ENCODE measurements around the gene SALL2.
A peak's percentile ranks its signal among the peaks of the same experiment; 100 is the strongest.

Gene SALL2

GRCh38 chr14:21476925-21477681 lies 49.0 kb downstream of the SALL2 start, which contains the start of the genes RAB2B and TOX4:
Gene RAB2B (minus strand): TSS chr14:21476959. CDS start chr14:21476872, 87 bp downstream.
Gene TOX4 (plus strand): TSS chr14:21477195. CDS start chr14:21477279, 84 bp downstream.
- Histone ChIP-seq H3K9ac (ENCODE audit: low read length) (peak within 1 kb of the TSS; percentile 71), H3K9me2 (replicated peaks; ENCODE audit: insufficient read depth, low read length) (no peaks in the 10 kb centered on the region), H3K4me2 (ENCODE audit: low read depth, low read length, poor library complexity, severe bottlenecking) (peak within 1 kb of the TSS; percentile 86), H3K9me3 (ENCODE audit: insufficient read depth, low read length) (no peaks in the 10 kb centered on the region), H3K27me3 (ENCODE audit: low read length) (no peaks in the 10 kb centered on the region), H3K79me2 (ENCODE audit: insufficient read depth, low read length) (peaks cover 42% of the 10 kb centered on the region), H2AFZ (ENCODE audit: low read depth, low read length, severe bottlenecking) (peak within 1 kb of the TSS; percentile 60), H3K27ac (ENCODE audit: low read depth, low read length) (peak within 1 kb of the TSS; percentile 74), H3K4me3 (ENCODE audit: insufficient read depth, low read length, poor library complexity, severe bottlenecking) (peak within 1 kb of the TSS; percentile 90), H3K36me3 (ENCODE audit: low read length) (0 out of 2 replicates have a peak, but pooled peaks cover 5% of the 10 kb centered on the region), H3F3A (ENCODE audit: insufficient read depth) (no peaks in the 10 kb centered on the region), H4K20me1 (ENCODE audit: low read depth, low read length) (no peaks in the 10 kb centered on the region)
- no peak for TF ChIP-seq EZH2phosphoT487 (conservative IDR thresholded peaks at IDR 0.05; ENCODE audit: low read length)
- peak; percentile 95 for TF ChIP-seq CTCF (IDR thresholded peaks at IDR 0.05; ENCODE audit: insufficient read depth, low read length, poor library complexity, severe bottlenecking)

GRCh38 chr14:21476523-21476924 lies 49.6 kb downstream of the SALL2 start:
- Histone ChIP-seq H3K79me2 (ENCODE audit: insufficient read depth, low read length) (peaks cover 42% of the 10 kb centered on the region), H3K4me2 (ENCODE audit: low read depth, low read length, poor library complexity, severe bottlenecking) (peak overlapping the region; percentile 81), H3K9me2 (replicated peaks; ENCODE audit: insufficient read depth, low read length) (no peaks in the 10 kb centered on the region), H2AFZ (ENCODE audit: low read depth, low read length, severe bottlenecking) (peak overlapping the region; percentile 60), H4K20me1 (ENCODE audit: low read depth, low read length) (no peaks in the 10 kb centered on the region), H3K4me3 (ENCODE audit: insufficient read depth, low read length, poor library complexity, severe bottlenecking) (peak overlapping the region; percentile 90), H3F3A (ENCODE audit: insufficient read depth) (no peaks in the 10 kb centered on the region), H3K36me3 (ENCODE audit: low read length) (0 out of 2 replicates have a peak, but pooled peaks cover 5% of the 10 kb centered on the region), H3K9ac (ENCODE audit: low read length) (peak overlapping the region; percentile 71), H3K9me3 (ENCODE audit: insufficient read depth, low read length) (no peaks in the 10 kb centered on the region), H3K27ac (ENCODE audit: low read depth, low read length) (peak overlapping the region; percentile 74), H3K27me3 (ENCODE audit: low read length) (no peaks in the 10 kb centered on the region)
- no peak for TF ChIP-seq CTCF (IDR thresholded peaks at IDR 0.05; ENCODE audit: insufficient read depth, low read length, poor library complexity, severe bottlenecking)
- no peak for TF ChIP-seq EZH2phosphoT487 (conservative IDR thresholded peaks at IDR 0.05; ENCODE audit: low read length)

- Histone ChIP-seq H3K9me2 (replicated peaks; ENCODE audit: insufficient read depth, low read length) (no peaks in the 10 kb centered on the region), H3F3A (ENCODE audit: insufficient read depth) (no peaks in the 10 kb centered on the region), H4K20me1 (ENCODE audit: low read depth, low read length) (no peaks in the 10 kb centered on the region), H3K4me2 (ENCODE audit: low read depth, low read length, poor library complexity, severe bottlenecking) (peak overlapping the region; percentile 81), H2AFZ (ENCODE audit: low read depth, low read length, severe bottlenecking) (peak overlapping the region; percentile 60), H3K4me3 (ENCODE audit: insufficient read depth, low read length, poor library complexity, severe bottlenecking) (peak overlapping the region; percentile 90), H3K27ac (ENCODE audit: low read depth, low read length) (peak overlapping the region; percentile 74), H3K9me3 (ENCODE audit: insufficient read depth, low read length) (no peaks in the 10 kb centered on the region), H3K36me3 (ENCODE audit: low read length) (0 out of 2 replicates have a peak, but pooled peaks cover 5% of the 10 kb centered on the region), H3K9ac (ENCODE audit: low read length) (peak overlapping the region; percentile 71), H3K79me2 (ENCODE audit: insufficient read depth, low read length) (peaks cover 42% of the 10 kb centered on the region), H3K27me3 (ENCODE audit: low read length) (no peaks in the 10 kb centered on the region)
- TF ChIP-seq EZH2phosphoT487 (conservative IDR thresholded peaks at IDR 0.05; ENCODE audit: low read length) (no peak), CTCF (IDR thresholded peaks at IDR 0.05; ENCODE audit: insufficient read depth, low read length, poor library complexity, severe bottlenecking) (no peak)
Measured at GRCh38 chr14:21475767-21476522, 50.2 kb downstream of the SALL2 start.

All from SU-DHL-6 (cell line).